Immature natural killer cell (primary cell): ENCODE data around the gene SND1. TPM values are rescaled to one million over a fixed set of nuclear protein-coding genes. Genes with fewer than 3 reads are reported as not detected.
"Not testable (repeated sequence)": the region's sequence is repeated elsewhere in the genome, so short reads cannot be mapped to it uniquely, and the experiment has no call there.

Experiments used
- DNase-seq, 3 donors: peaks; one replicate each; pipeline ENCODE4 v3.0.0; 2022; ENCODE audit warnings: mixed read lengths in 1 of 3
- H3K27ac Mint-ChIP-seq, 6 donors: one replicate each; pipeline ENCODE4 v1.8.0; 2020; ENCODE audit warnings: mixed read lengths in 6 of 6, mild to moderate bottlenecking in 5 of 6, inconsistent platforms in 4 of 6, moderate library complexity in 3 of 6
- H3K27me3 Mint-ChIP-seq, 3 donors: one replicate each; pipeline ENCODE4 v1.8.0; 2020 to 2021; ENCODE audit warnings: low read depth in 3 of 3, mild to moderate bottlenecking in 3 of 3, mixed read lengths in 3 of 3, moderate library complexity in 3 of 3, inconsistent platforms in 1 of 3
- H3K36me3 Mint-ChIP-seq, 3 donors: one replicate each; pipeline ENCODE4 v1.8.0; 2020; ENCODE audit warnings: mixed read lengths in 3 of 3, inconsistent platforms in 2 of 3, mild to moderate bottlenecking in 2 of 3
- H3K4me1 Mint-ChIP-seq, 2 donors: one replicate each; pipeline ENCODE4 v1.8.0; 2020; ENCODE audit warnings: inconsistent platforms in 2 of 2, mild to moderate bottlenecking in 2 of 2, mixed read lengths in 2 of 2, moderate library complexity in 1 of 2
- H3K4me3 Mint-ChIP-seq, 5 donors: one replicate each; pipeline ENCODE4 v1.8.0; 2020; ENCODE audit warnings: mild to moderate bottlenecking in 5 of 5, mixed read lengths in 5 of 5, inconsistent platforms in 3 of 5, moderate library complexity in 3 of 5
- H3K9me3 Mint-ChIP-seq, 6 donors: one replicate each; pipeline ENCODE4 v1.8.0; 2020; ENCODE audit warnings: mild to moderate bottlenecking in 6 of 6, mixed read lengths in 6 of 6, inconsistent platforms in 4 of 6, moderate library complexity in 3 of 6
- polyA plus RNA-seq, 3 donors: library from polyadenylated mRNA; unstranded; fragments of 300-500 nt; fragmentation: Illumina TruSeq; gene quantifications; one replicate each; pipeline ENCODE4 v1.2.3, GENCODE V29; 2021

SND1 gene
- polyA plus RNA-seq, 3 donors from 2014 or later, result 87.8 to 130 (median 116) TPM

DNA sequence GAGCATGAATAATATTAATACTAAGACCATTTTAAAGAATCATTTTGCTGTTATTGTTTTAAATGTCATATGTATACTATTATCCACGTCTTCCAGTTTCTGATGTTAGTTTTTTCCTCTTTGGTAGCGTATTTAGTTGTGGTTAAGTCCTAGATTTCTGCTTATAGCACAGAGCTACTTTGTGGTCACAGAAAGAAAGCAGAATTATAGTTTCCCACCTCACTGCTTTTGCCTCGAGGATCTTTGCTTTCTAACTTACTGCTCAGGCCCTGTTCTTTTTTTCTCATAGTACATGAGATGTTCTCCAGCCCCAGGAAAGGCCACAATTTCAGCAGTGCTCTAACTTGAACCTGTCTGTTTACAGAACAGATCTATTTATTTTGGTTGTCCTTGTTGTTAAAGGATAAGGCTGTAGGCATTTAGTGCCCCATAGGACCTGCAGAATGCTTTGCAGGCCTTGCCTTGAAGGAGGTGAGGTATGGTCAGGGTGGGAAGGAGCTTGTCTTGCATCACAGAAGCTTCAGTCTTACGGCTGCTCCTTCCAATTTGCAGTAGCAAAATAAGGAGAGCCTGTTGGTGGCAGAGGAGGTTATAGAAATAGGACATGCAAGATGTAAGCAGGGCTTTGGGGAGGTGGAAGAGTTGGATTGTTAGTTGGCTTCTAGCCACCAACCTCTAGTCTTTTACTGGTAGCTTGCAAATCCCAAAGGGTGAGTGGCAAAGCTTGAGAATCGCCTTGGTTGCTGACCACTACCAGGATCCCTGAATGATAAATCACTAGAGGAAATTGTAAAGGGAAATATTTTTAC, 250.1 kb downstream of the SND1 start:
- peaks cover 0 to 5% (median 3%) of the 10 kb centered on the region in 3 donors for H3K36me3 Mint-ChIP-seq
- DNase-seq, result no peak
- peaks cover 53 to 61% of the 10 kb centered on the region in 2 donors for H3K4me1 Mint-ChIP-seq
- no peaks in the 10 kb centered on the region for H3K27me3 Mint-ChIP-seq
- H3K4me3 Mint-ChIP-seq, result peak overlapping the region in 1 of 5 donors; percentile 47
- peak overlapping the region in 5 of 6 donors; percentile 10 to 62 (median 23) for H3K27ac Mint-ChIP-seq
- H3K9me3 Mint-ChIP-seq, result no peaks in the 10 kb centered on the region

DNA sequence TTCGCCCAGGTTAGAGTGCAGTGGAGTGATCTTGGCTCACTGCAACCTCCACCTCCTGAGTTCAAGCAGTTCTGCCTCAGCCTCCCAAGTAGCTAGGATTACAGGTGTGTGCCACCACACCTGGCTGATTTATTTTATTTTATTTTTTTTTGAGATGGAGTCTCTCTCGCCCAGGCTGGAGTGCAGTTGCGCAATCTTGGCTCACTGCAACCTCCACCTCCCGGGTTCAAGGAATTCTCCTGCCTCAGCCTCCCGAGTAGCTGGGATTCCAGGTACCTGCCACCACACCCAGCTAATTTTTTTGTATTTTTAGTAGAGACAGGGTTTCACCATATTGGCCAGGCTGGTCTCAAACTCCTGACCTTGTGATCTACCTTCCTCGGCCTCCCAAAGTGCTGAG, 250.8 kb downstream of the SND1 start:
- peaks cover 59 to 68% of the 10 kb centered on the region in 2 donors for H3K4me1 Mint-ChIP-seq
- not testable (repeated sequence) for H3K4me3 Mint-ChIP-seq, H3K27me3 Mint-ChIP-seq

DNA sequence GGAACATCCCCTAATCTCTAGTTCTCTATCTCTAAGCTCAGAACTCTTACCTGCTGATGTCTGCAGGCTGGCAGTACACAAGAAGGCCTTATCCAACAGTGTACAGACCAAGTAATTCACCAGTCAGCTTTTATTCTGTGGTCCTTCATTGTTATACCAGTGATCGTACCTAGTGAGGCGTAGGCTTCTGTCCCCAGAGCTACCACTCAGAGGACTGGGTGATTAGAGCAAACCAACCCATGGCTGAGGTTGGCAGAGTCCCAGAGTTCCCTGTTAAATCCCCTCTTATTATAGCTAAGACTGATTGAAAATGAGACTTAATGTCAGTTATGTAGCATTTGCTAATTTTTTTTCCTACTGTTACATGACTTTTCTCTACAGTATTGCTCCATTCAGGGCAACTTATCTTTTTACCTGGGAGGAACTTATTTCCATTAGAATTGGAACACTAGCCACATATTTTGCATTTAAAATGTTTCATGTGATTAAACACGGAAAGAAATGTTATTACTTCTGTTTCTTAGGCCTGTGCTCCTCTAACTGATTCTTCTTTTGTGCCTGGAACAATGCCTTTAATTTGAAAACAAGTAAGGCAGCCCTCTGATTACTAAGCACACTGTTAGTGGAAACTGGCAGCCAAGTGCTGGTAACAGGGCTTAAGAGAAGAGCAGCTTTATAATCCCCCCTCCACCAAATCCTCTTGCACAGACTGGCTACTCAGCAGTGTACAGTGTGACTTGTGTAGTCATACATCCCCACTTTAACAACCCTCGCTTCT, 252.1 kb downstream of the SND1 start:
- Mint-ChIP-seq H3K36me3 (peaks cover 0 to 5% (median 3%) of the 10 kb centered on the region in 3 donors), H3K27ac (peak overlapping the region in 2 of 6 donors; percentile 46 to 53), H3K27me3 (peaks cover 0 to 4% (median 0%) of the 10 kb centered on the region in 3 donors), H3K9me3 (no peaks in the 10 kb centered on the region), H3K4me3 (no peak overlapping the region), H3K4me1 (peaks cover 64 to 81% of the 10 kb centered on the region in 2 donors)
- DNase-seq, result no peak

More for the DNA sequence above, 250.8 kb downstream of the SND1 start:
- H3K27ac Mint-ChIP-seq, H3K36me3 Mint-ChIP-seq, H3K9me3 Mint-ChIP-seq, DNase-seq: not testable (repeated sequence)

DNA sequence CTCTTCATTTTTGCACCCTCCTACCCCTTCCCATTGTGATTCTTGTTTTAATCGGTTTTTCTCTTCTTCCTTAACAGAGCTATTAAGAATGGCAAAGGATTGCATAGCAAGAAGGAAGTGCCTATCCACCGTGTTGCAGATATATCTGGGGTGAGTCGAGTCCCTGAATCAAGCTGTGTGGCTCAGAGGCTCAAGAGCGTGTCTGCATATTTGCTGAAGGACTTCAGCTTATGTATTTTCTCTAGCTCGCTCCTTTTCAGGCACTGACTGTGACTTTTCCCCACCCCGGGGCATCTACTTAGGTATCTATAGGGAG, 252.6 kb downstream of the SND1 start:
- no peaks in the 10 kb centered on the region for H3K9me3 Mint-ChIP-seq
- H3K4me1 Mint-ChIP-seq, result peaks cover 61 to 77% of the 10 kb centered on the region in 2 donors
- peaks cover 0 to 5% (median 3%) of the 10 kb centered on the region in 3 donors for H3K36me3 Mint-ChIP-seq
- no peak overlapping the region for H3K4me3 Mint-ChIP-seq
- peak overlapping the region in 2 of 6 donors; percentile 53 to 60 for H3K27ac Mint-ChIP-seq
- H3K27me3 Mint-ChIP-seq, result peaks cover 0 to 4% (median 0%) of the 10 kb centered on the region in 3 donors
- no peak for DNase-seq

DNA sequence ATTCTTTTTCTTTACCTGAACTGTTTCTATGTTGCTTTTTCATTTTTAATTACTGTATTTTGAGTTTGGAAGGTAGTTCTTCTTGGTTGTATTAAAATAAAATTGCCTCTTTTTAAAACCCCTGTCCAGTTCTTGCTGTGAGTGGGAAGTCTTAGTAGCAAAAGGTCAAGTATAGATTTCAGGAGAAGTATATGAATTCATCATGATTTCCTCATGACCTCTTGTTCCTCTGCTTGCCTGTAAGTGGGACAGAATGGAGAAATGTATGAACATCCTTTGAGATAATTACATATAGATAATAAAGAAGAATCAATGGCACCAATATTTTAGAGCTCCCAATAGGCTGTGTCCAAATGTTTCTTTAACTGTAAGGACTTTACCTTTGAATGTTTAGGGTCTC, 253.0 kb downstream of the SND1 start:
- peaks cover 0 to 4% (median 0%) of the 10 kb centered on the region in 3 donors for H3K27me3 Mint-ChIP-seq
- no peaks in the 10 kb centered on the region for H3K9me3 Mint-ChIP-seq
- no peak for DNase-seq
- H3K4me1 Mint-ChIP-seq, result peaks cover 59 to 74% of the 10 kb centered on the region in 2 donors
- peak overlapping the region in 1 of 6 donors; percentile 77 for H3K27ac Mint-ChIP-seq
- no peak overlapping the region for H3K4me3 Mint-ChIP-seq
- H3K36me3 Mint-ChIP-seq, result peaks cover 0 to 5% (median 3%) of the 10 kb centered on the region in 3 donors

DNA sequence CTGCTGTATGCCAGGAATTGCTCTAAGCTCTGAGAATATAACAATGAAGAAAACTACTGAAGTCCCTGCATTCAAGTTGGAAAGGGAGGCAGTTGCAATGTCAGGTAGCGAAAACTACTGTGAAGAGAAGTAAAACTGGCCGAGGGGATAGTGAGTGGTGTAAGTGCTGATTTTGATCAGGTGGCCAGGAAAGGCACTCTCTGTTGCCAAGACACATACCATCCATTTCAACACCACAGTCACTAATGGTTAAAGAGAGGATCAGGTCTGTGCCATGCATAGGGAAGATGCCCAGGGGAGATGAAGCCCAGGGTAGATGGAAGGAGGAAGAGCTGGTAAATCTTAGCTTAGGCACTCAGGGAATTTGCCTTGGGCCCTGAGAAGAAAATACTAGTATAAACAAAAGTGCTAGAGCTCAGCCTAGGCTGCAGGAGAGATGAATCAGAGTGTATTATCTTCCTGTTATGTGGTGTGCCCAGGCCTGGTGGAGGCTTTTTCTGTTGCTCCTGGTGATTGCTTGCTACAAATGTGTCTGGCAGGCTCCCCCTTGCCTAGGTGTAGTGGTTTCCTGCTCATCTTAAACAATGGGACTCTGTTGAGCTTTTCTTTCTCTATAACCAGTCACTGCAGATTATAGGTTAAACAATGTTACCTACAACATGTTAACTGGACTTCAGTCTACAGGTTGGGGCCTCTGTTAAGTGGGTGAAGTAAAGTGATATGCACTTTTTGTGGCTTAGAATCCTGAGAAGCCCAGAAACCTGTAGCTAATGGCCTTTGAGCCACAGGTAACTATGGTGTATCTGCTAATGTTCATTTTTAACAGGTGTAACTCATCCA, 253.7 kb downstream of the SND1 start:
- no peak for DNase-seq
- Mint-ChIP-seq H3K4me3 (peak overlapping the region in 4 of 5 donors; percentile 4 to 44 (median 18)), H3K36me3 (peaks cover 4 to 7% (median 5%) of the 10 kb centered on the region in 3 donors), H3K27ac (peak overlapping the region in 3 of 6 donors; percentile 1 to 77 (median 56)), H3K9me3 (no peaks in the 10 kb centered on the region), H3K27me3 (peaks cover 0 to 4% (median 0%) of the 10 kb centered on the region in 3 donors), H3K4me1 (peaks cover 52 to 67% of the 10 kb centered on the region in 2 donors)

DNA sequence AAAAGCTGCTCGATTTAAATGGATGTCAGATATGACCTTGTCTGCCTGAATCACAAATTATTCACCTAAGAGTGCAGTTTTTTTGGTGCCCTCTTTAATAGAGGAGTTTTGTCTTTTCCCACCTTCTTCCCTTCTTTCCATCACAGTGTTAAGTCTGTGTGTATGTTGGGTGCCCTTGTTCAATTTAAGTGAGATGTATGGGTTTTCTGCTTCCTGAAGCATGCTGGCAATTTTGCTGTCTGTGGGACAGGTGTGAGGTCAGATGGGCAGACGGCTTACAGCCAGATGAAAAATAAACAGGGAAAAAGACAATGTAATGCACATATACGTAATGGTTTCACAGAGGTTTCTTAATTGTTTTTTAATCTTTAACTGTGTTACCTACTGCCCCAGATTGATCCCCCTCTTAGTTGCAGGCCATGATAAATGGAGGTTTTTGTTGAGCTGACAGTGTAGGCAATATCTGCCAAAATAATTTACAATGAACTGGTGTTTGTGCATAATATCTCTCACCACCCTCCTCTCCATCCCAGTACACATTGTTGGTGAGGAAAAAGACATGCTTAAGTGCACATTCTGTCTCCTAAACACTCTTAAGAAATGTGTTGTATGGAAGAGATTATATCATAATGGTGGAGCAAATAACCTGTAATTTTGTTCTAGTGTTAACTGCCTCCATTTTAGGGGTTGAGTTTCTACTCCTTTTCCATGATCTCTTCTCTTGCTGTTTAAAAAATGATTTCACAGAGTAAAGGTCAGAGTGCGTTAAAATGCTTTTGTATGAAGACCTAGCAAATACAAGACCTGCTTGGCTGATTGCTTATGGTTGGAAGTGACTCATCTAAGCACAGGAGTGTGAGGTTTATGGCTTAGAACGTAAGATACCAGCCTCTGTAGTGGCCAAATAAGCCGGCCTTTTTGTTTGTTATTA, 255.4 kb downstream of the SND1 start:
- H3K9me3 Mint-ChIP-seq, result no peaks in the 10 kb centered on the region
- peaks cover 35 to 50% of the 10 kb centered on the region in 2 donors for H3K4me1 Mint-ChIP-seq
- H3K27me3 Mint-ChIP-seq, result peaks cover 0 to 4% (median 0%) of the 10 kb centered on the region in 3 donors
- H3K4me3 Mint-ChIP-seq, result peak overlapping the region; percentile 16 to 61 (median 34)
- peak overlapping the region; percentile 11 to 73 (median 39) for H3K27ac Mint-ChIP-seq
- DNase-seq, result no peak
- peaks cover 5 to 10% (median 7%) of the 10 kb centered on the region in 3 donors for H3K36me3 Mint-ChIP-seq

DNA sequence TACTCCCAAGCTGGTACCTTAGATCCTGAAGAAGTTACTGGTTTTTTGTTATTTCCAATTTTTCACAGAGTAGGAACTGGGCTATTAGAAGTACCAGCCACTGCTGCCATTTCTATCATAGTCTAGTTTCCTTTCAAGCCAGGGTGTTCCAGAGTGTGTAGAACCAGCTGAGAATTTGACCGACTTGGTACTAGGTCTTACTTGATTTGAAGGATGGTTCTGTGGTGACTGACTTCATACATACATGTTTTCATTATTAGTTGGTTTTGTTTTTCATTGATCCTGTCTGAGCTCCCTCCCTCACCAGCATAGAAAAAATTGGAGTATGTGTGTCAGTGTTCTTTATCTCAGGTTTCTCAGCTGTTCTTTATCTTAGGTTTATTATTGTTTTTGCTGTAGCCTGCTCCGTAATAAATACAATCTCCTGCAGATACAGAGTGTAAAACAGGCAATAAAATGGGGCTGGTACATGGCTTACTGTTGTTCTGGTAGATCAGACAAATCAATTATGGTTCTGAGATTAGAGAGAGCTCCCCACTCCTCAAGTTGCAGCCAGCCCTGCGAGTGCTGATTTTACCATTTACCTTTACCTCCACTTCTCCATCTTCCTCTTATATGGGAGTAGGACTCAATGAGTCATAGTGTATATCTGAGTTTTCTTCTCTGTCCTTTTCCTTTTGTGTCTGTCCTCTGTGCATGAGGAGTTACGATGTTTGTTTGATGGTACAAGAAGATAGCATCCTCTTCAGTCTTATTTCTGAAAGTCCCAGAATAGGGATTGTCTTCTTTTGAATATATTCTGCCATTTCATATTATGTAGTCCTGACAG, 256.6 kb downstream of the SND1 start:
- peak overlapping the region in 2 of 6 donors; percentile 9 to 33 for H3K27ac Mint-ChIP-seq

DNA sequence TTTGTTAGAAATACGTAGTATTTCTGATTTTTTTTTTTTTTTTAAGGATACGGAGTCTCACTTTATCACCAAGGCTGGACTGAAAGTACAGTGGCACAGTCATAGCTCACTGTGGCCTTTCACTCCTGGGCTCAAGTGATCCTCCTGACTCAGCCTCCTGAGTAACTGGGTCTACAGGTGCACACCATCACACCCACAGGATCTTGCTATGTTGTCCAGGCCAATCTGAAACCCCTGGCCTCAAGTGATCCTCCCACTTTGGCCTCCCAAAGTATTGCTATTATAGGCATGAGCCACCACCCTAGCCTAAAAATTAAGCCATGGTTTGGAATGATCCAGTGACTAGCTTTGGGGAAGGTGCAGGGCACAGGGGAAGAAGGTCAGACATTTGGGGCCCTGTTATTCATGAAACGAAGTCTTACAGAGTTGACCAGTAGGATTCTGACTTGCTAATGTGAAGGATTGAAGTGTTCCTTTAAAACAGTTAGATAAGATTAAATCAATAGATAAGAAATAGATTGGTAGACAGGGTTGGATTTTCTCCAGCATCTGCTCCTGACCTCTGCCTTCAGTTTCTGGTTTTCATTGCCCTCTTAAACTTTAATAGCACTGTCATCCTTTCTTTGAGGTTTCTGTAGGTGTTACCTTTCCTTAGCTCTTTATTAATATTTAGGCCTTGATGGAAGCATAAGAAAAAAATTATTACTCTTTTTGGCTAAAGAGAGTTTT, 257.6 kb downstream of the SND1 start:
- H3K27ac Mint-ChIP-seq, result no peak overlapping the region
- H3K9me3 Mint-ChIP-seq, result no peaks in the 10 kb centered on the region
- no peak for DNase-seq
- H3K4me3 Mint-ChIP-seq, result no peak overlapping the region
- H3K36me3 Mint-ChIP-seq, result peaks cover 5 to 10% (median 5%) of the 10 kb centered on the region in 3 donors
- H3K4me1 Mint-ChIP-seq, result peaks cover 35 to 46% of the 10 kb centered on the region in 2 donors
- peaks cover 0 to 4% (median 0%) of the 10 kb centered on the region in 3 donors for H3K27me3 Mint-ChIP-seq

More for the DNA sequence above, 256.6 kb downstream of the SND1 start:
- Mint-ChIP-seq H3K4me3 (no peak overlapping the region), H3K4me1 (peaks cover 35 to 49% of the 10 kb centered on the region in 2 donors), H3K9me3 (no peaks in the 10 kb centered on the region), H3K36me3 (peaks cover 5 to 10% (median 7%) of the 10 kb centered on the region in 3 donors), H3K27me3 (peaks cover 0 to 4% (median 0%) of the 10 kb centered on the region in 3 donors)
- DNase-seq, result no peak

DNA sequence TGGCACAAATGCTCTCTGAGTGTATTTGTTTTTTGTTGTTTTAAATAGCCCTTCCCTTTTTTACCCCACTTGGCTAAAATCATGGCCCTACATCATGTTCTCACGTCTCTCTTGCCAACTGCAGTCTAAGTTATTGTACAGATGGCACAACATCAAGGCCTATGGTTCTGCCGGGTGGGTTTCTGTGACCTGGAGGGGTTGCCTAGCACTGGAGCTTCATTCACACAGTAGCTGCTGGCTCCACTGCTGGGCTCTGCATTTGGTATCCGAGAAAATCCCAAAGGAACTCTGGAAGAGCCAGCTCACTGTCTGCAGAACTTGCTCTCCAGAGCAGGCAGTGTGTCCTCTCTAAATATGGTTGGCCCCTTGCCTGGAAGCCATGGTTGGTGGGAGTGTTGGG, 258.7 kb downstream of the SND1 start:
- peaks cover 0 to 4% (median 0%) of the 10 kb centered on the region in 3 donors for H3K27me3 Mint-ChIP-seq
- H3K9me3 Mint-ChIP-seq, result no peaks in the 10 kb centered on the region
- DNase-seq, result no peak
- peaks cover 0 to 10% (median 4%) of the 10 kb centered on the region in 3 donors for H3K36me3 Mint-ChIP-seq
- no peak overlapping the region for H3K4me3 Mint-ChIP-seq
- no peak overlapping the region for H3K27ac Mint-ChIP-seq
- H3K4me1 Mint-ChIP-seq, result peaks cover 28 to 35% of the 10 kb centered on the region in 2 donors

DNA sequence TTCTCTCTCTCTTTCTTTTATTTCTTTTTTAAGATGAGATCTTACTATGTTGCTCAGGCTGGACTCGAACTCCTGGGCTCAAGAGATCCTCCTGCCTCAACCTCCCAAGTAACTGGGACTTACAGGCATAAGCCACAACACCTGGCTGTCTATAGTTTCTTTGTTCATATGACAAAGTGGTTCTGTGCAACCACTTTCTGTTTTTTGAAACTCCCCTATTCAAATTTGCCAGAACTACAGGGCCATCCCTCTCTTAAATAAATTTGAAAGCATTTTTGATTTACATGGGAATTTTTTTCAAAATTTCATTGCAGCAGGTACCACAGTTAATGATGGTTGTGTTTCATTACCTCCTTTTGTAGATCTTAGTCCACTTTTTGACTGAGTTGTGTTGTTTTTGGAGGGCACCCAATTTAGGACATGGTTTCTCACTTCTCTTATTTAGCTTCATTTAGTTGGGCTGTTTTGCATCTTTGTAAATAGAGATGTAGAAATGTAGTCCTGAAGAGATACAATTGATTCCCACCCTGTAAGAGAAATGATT, 260.0 kb downstream of the SND1 start:
- H3K4me1 Mint-ChIP-seq, result peaks cover 14 to 21% of the 10 kb centered on the region in 2 donors
- no peaks in the 10 kb centered on the region for H3K9me3 Mint-ChIP-seq
- H3K4me3 Mint-ChIP-seq, result no peak overlapping the region
- peak overlapping the region in 2 of 6 donors; percentile 14 to 24 for H3K27ac Mint-ChIP-seq
- H3K36me3 Mint-ChIP-seq, result peaks cover 0 to 10% (median 4%) of the 10 kb centered on the region in 3 donors
- H3K27me3 Mint-ChIP-seq, result peaks cover 0 to 4% (median 0%) of the 10 kb centered on the region in 3 donors
- no peak for DNase-seq
